ENCODE data around the gene NUDT16L1. TPM values are rescaled to one million over a fixed set of nuclear protein-coding genes. Genes with fewer than 3 reads are reported as not detected.

NUDT16L1 gene
- total RNA-seq, 2 experiments from 2014 or later: 22.3 to 25.6 TPM

- TF ChIP-seq CTCF (IDR thresholded peaks at IDR 0.05): no peak
- H3K36me3 Mint-ChIP-seq (ENCODE audit: low read depth): peaks cover 28% of the 10 kb centered on the region
- H3K9me3 Mint-ChIP-seq: no peaks in the 10 kb centered on the region
- ATAC-seq (no peak), DNase-seq (no peak)
- CTCF ChIA-PET: no interaction called here
- peak overlapping the region; percentile 90 for H3K27ac Mint-ChIP-seq
- no peaks in the 10 kb centered on the region for H3K27me3 Mint-ChIP-seq
- H3K4me3 Mint-ChIP-seq: no peak overlapping the region
- POLR2A ChIA-PET: no interaction called here
- intact Hi-C loops (cut with micrococcal nuclease): no loop called here
- H3K4me1 Mint-ChIP-seq (ENCODE audit: low read depth): peaks cover 63% of the 10 kb centered on the region
Observed at GRCh38 chr16:4663465-4663776, 29.9 kb upstream of the NUDT16L1 start.

DNA sequence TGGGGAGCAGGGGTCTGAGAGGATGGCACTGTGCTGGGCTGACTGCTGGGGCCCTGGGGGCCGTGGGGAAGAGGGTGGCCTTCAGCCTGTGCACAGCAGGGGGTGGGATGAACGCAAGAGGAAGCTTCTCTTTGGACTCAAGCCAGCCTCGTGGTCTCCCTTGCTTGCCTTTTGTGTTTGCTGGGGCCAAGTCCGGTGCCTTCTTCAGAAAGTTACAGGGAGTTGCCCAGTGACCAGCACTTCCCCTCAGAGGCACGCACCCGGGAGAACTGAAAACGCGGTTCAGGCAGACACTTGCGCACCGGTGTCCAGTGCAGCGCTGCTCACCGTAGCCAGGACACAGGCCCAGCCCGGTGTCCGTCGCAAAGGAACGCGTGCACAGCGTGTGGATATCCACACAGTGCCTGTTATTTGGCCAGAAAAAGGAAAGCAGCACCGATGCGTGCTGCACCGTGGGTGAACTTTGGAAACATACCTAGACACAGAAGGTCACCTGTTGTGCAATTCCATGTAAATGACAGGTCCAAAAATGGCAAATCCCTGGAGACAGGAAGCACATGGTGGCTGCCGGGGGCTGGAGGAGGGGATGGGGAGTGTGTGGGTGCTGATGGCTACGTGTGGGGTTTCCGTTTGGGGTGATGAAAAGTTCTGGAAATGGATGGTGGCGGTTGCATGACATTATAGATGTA lies 29.4 kb upstream of the NUDT16L1 start:
- ChIA-PET CTCF (interaction anchor here (0.7 to 1.0 kb wide), 2 partner anchors 10 to 71 kb away, joined by 3 read pairs; partner anchors contain the start of gene DNAAF8), POLR2A (interaction anchor here (1.2 kb wide), 1 partner anchor 185 kb away, joined by 4 read pairs; no protein-coding TSS in a partner anchor)
- intact Hi-C loops (cut with micrococcal nuclease): no loop called here
- Mint-ChIP-seq H3K36me3 (ENCODE audit: low read depth) (peaks cover 28% of the 10 kb centered on the region), H3K27ac (peak overlapping the region; percentile 90), H3K9me3 (no peaks in the 10 kb centered on the region), H3K4me3 (peak overlapping the region; percentile 45), H3K27me3 (no peaks in the 10 kb centered on the region), H3K4me1 (ENCODE audit: low read depth) (peaks cover 58% of the 10 kb centered on the region)
- DNase-seq (peak; percentile 44), ATAC-seq (no peak)
- no peak for TF ChIP-seq CTCF (IDR thresholded peaks at IDR 0.05)

DNA sequence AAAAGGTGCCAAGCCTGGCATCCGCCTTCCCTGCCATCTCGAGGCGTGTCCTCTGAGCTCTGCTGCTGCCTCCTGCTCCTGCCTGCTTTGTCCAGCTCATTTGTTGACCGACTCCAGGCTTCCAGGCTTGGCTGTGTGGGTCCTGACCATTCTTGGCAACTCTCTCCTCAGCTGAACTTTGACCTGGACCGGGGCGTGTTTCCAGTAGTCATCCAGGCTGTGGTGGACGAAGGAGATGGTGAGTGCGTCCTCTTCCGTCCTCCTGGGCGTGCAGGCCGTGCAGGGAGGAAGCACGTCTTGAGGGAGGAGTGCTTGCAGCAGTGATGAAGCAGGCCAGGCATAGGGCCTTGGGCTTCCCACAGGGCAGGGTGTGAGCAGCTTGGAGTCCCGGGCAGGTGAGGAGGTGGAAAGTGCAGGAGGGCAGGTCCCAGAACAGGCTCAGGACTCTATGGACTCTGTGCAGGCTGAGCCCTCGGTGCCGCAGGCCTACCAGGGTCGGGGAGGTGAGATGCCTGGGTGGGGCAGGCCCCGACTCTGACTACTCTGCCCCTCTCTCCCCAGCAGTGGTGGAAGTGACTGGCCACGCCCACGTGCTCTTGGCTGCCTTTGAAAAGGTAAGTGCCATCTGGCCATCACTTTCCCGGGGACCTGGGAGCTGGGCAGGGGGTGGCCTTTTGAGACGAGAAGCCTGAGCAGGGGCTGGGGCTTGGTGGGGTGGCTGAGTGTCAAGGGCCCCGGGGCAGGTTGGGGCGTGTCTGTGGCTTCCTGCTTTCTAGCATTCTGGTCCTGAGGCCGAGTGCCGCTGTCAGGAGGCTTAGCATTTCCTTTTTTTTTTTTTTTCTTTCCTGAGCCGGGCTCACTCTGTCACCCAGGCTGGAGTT lies 28.6 kb upstream of the NUDT16L1 start:
- peaks cover 50% of the 10 kb centered on the region for H3K4me1 Mint-ChIP-seq (ENCODE audit: low read depth)
- intact Hi-C loops (cut with micrococcal nuclease): no loop called here
- H3K27ac Mint-ChIP-seq: peak overlapping the region; percentile 90
- peak overlapping the region; percentile 45 for H3K4me3 Mint-ChIP-seq
- POLR2A ChIA-PET: interaction anchor here (1.2 kb wide), 1 partner anchor 185 kb away, joined by 4 read pairs; no protein-coding TSS in a partner anchor
- no peak for TF ChIP-seq CTCF (IDR thresholded peaks at IDR 0.05)
- CTCF ChIA-PET: interaction anchor here (0.7 to 1.0 kb wide), 2 partner anchors 9 to 70 kb away, joined by 3 read pairs; partner anchors contain the start of gene DNAAF8
- no peaks in the 10 kb centered on the region for H3K27me3 Mint-ChIP-seq
- peaks cover 28% of the 10 kb centered on the region for H3K36me3 Mint-ChIP-seq (ENCODE audit: low read depth)
- peak; percentile 83 for DNase-seq
- H3K9me3 Mint-ChIP-seq: no peaks in the 10 kb centered on the region
- ATAC-seq: peak; percentile 66

DNA sequence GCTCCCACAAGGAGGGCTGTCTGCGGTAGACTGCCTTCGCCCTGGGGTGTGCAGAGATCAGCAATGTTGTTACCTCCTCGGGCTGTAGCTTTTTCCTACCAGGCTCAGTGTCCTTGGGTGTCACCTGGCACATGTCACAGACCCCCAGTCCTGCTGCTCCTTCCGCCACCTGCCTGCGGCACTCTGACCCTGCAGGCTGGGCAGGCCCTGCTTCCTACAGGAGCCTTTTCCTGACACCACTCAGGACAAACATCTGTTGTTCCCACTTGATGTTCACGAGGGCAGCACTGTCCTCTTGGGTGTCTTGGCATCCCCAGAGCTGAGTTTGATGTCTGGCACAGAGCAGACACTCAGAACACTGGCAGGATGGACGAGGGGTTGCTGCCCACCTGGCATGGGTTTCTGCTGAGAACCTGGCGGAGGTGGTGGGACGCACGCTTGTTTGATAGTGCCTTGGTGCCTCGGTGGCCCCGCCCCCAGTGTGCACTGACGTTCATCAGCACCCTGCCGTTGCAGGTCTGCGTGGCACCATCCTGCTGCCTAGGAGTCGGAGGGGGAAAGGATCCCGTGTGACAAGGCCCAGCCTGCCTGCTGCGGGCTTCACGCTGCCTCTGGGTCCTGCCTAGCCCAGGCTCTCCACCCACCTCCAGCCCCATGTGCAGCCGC lies 26.7 kb upstream of the NUDT16L1 start:
- POLR2A ChIA-PET: interaction anchor here (1.7 kb wide), 1 partner anchor 10 kb away, joined by 6 read pairs; no protein-coding TSS in a partner anchor
- DNase-seq (no peak), ATAC-seq (no peak)
- no peak for TF ChIP-seq CTCF (IDR thresholded peaks at IDR 0.05)
- CTCF ChIA-PET: interaction anchor here (1.3 to 1.4 kb wide), 2 partner anchors 16 kb away, joined by 4 read pairs; no protein-coding TSS in a partner anchor
- Mint-ChIP-seq H3K4me3 (no peak overlapping the region), H3K27me3 (no peaks in the 10 kb centered on the region), H3K4me1 (ENCODE audit: low read depth) (peaks cover 31% of the 10 kb centered on the region), H3K36me3 (ENCODE audit: low read depth) (peaks cover 28% of the 10 kb centered on the region), H3K27ac (no peak overlapping the region), H3K9me3 (no peaks in the 10 kb centered on the region)
- intact Hi-C loops (cut with micrococcal nuclease): no loop called here

Measured in activated CD8-positive, alpha-beta T cell treated with anti-CD3 and anti-CD28 coated beads for 36 hours (primary cell).